GM18907 (cell line): ENCODE measurements around the gene IL10RB.
"Not testable (repeated sequence)": the region's sequence is repeated elsewhere in the genome, so short reads cannot be mapped to it uniquely, and the experiment has no call there.

Source experiments
- ATAC-seq: cut with Tn5 transposase; IDR thresholded peaks from one replicate; pipeline ENCODE4 v1.9.1; 2021; ENCODE audit warnings: mild to moderate bottlenecking, moderate library complexity; ENCODE audit not compliant: unreplicated experiment

IL10RB gene

GRCh38 chr21:33240404-33240803, 25.8 kb upstream of the IL10RB start:
- ATAC-seq: no peak

GRCh38 chr21:33241846-33242245, 24.3 kb upstream of the IL10RB start:
- no peak for ATAC-seq

GRCh38 chr21:33242846-33243245, 23.3 kb upstream of the IL10RB start:
- ATAC-seq: not testable (repeated sequence)

GRCh38 chr21:33244082-33244778, 21.9 kb upstream of the IL10RB start:
- ATAC-seq: no peak

- ATAC-seq: no peak
These were observed 21.4 kb upstream of the IL10RB start for GRCh38 chr21:33244779-33245105.

GRCh38 chr21:33245289-33245918, 20.8 kb upstream of the IL10RB start:
- ATAC-seq: no peak

GRCh38 chr21:33246506-33246905, 19.7 kb upstream of the IL10RB start:
- ATAC-seq: no peak

- ATAC-seq: no peak
These were observed 19.2 kb upstream of the IL10RB start for GRCh38 chr21:33246963-33247362.

GRCh38 chr21:33247599-33247998, 18.6 kb upstream of the IL10RB start:
- no peak for ATAC-seq

- ATAC-seq: no peak
These were observed 16.7 kb upstream of the IL10RB start for GRCh38 chr21:33249331-33250002.

GRCh38 chr21:33251119-33251518, 15.0 kb upstream of the IL10RB start:
- ATAC-seq: no peak

GRCh38 chr21:33253382-33253781, 12.8 kb upstream of the IL10RB start:
- ATAC-seq: not testable (repeated sequence)

GRCh38 chr21:33254766-33255165, 11.4 kb upstream of the IL10RB start:
- no peak for ATAC-seq

GRCh38 chr21:33255404-33255803, 10.8 kb upstream of the IL10RB start:
- ATAC-seq: no peak

GRCh38 chr21:33256019-33256418, 10.1 kb upstream of the IL10RB start:
- ATAC-seq: no peak

GRCh38 chr21:33257094-33257803, 8.9 kb upstream of the IL10RB start:
- no peak for ATAC-seq

- no peak for ATAC-seq
These were observed 7.7 kb upstream of the IL10RB start for GRCh38 chr21:33258475-33258874.

GRCh38 chr21:33259428-33259827, 6.7 kb upstream of the IL10RB start:
- no peak for ATAC-seq

- ATAC-seq: no peak
These were observed 6.2 kb upstream of the IL10RB start for GRCh38 chr21:33259995-33260394.

GRCh38 chr21:33261635-33262034, 4.5 kb upstream of the IL10RB start:
- no peak for ATAC-seq

GRCh38 chr21:33262921-33263320, 3.2 kb upstream of the IL10RB start:
- ATAC-seq: no peak

GRCh38 chr21:33264561-33264960, 1.6 kb upstream of the IL10RB start:
- no peak for ATAC-seq
